GM23338 (cell line): Measurements from ENCODE around the gene CLEC3B.

Experiments
- CTCF ChIP-seq, 2 experiments: fragments of 200-600 bp in 1 of 2; sonication (generic) in 1 of 2; conservative IDR thresholded peaks; 2 replicates each; pipeline versions ENCODE4 v1.5.1 to v1.6.1; 2016 to 2017; ENCODE audit warnings: antibody characterized with exemption in 2 of 2, low read depth in 2 of 2, mild to moderate bottlenecking in 2 of 2, moderate library complexity in 1 of 2
- ETS1 ChIP-seq: IDR thresholded peaks from 2 replicates; pipeline ENCODE4 v1.6.1; 2016; ENCODE audit warnings: antibody characterized with exemption
- EZH2 ChIP-seq: fragments of 200-600 bp; sonication (generic); IDR thresholded peaks from one replicate; pipeline ENCODE4 v1.8.0; 2017; ENCODE audit warnings: antibody characterized with exemption, mild to moderate bottlenecking, low read depth; ENCODE audit not compliant: unreplicated experiment
- EZH2phosphoT487 ChIP-seq: fragments of 200-600 bp; sonication (generic); IDR thresholded peaks from one replicate; pipeline ENCODE4 v1.8.1; 2018; ENCODE audit warnings: antibody characterized with exemption; ENCODE audit not compliant: unreplicated experiment
- ZNF114 ChIP-seq: fragments of 250-450 bp; sonication (Bioruptor Pico); IDR thresholded peaks from 2 replicates; pipeline ENCODE4 v1.5.0; 2020; ENCODE audit warnings: mild to moderate bottlenecking, moderate library complexity

DNA sequence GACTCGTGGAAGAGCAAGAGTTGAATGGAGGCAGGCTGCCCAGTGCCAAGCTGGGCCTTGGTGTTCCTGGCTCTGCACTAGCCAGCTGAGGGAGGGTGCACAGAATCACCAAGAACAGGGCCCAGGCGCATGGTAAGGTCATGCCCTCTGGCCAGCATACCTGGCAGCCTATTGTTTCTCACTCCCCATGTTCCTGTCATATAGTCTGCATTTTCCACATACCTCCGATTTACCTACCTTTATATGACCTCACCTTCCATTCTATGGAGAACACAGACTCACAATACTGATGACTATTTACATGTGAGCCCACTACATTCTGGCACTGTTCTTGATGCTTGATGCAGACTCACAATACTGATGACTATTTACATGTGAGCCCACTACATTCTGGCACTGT is 5.4 kb downstream of the CLEC3B start:
- TF ChIP-seq CTCF (conservative IDR thresholded peaks at IDR 0.05; ENCODE audit: low read depth in 2 of 2) (no peak), EZH2phosphoT487 (no peak), ETS1 (no peak), EZH2 (no peak), ZNF114 (CRISPR knock-in tag) (no peak)
